Liver (tissue), 3 donors: Measurements from ENCODE around the gene UNC13D.

Experiments used
- EGR1 ChIP-seq, 2 donors: IDR thresholded peaks; 2 replicates each; pipeline ENCODE4 v1.6.1; 2016 to 2018; ENCODE audit warnings: antibody characterized with exemption in 2 of 2, low read depth in 2 of 2
- FOXA1 ChIP-seq: IDR thresholded peaks from 2 replicates; pipeline ENCODE4 v1.6.1; 2016; ENCODE audit warnings: antibody characterized with exemption
- GABPA ChIP-seq, 2 donors: IDR thresholded peaks in 1 of 2; conservative IDR thresholded peaks in 1 of 2; 2 replicates each; pipeline ENCODE4 v1.6.1; 2016; ENCODE audit warnings: antibody characterized with exemption in 2 of 2, mild to moderate bottlenecking in 1 of 2, moderate library complexity in 1 of 2
- JUND ChIP-seq, 2 donors: IDR thresholded peaks; 2 replicates each; pipeline ENCODE4 v1.6.1; 2016; ENCODE audit warnings: antibody characterized with exemption in 2 of 2
- RAD21 ChIP-seq, 2 donors: IDR thresholded peaks; 2 replicates each; pipeline ENCODE4 v1.6.1; 2016; ENCODE audit warnings: antibody characterized with exemption in 2 of 2, mild to moderate bottlenecking in 2 of 2
- SP1 ChIP-seq: IDR thresholded peaks from 2 replicates; pipeline ENCODE4 v1.6.1; 2018; ENCODE audit warnings: antibody characterized with exemption, mild to moderate bottlenecking
- TAF1 ChIP-seq: conservative IDR thresholded peaks from 2 replicates; pipeline ENCODE4 v1.6.1; 2016; ENCODE audit warnings: antibody characterized with exemption, mild to moderate bottlenecking
- YY1 ChIP-seq: IDR thresholded peaks from 2 replicates; pipeline ENCODE4 v1.6.1; 2016; ENCODE audit warnings: antibody characterized with exemption, mild to moderate bottlenecking
- TF ChIP-seq, protein P1 (sequence below): IDR thresholded peaks from 2 replicates; pipeline ENCODE4 v1.6.1; 2016; ENCODE audit warnings: antibody characterized with exemption, mild to moderate bottlenecking
- TF ChIP-seq, protein P2 (sequence below): fragments of 150-350 bp; IDR thresholded peaks from 2 replicates; pipeline ENCODE4 v1.5.1; 2017; ENCODE audit warnings: improper control_type of control experiment, low read depth, low read length; ENCODE audit not compliant: missing input control
- TF ChIP-seq, protein P3 (sequence below): IDR thresholded peaks from 2 replicates; pipeline ENCODE4 v1.6.1; 2016; ENCODE audit warnings: antibody characterized with exemption
- TF ChIP-seq, protein P4 (sequence below): IDR thresholded peaks from 2 replicates; pipeline ENCODE4 v1.6.1; 2016; ENCODE audit warnings: antibody characterized with exemption
- TF ChIP-seq, protein P5 (sequence below): IDR thresholded peaks from 2 replicates; pipeline ENCODE4 v1.6.1; 2016; ENCODE audit warnings: antibody characterized with exemption
- donor health status: healthy.
- donor health status: healthy.

DNA sequence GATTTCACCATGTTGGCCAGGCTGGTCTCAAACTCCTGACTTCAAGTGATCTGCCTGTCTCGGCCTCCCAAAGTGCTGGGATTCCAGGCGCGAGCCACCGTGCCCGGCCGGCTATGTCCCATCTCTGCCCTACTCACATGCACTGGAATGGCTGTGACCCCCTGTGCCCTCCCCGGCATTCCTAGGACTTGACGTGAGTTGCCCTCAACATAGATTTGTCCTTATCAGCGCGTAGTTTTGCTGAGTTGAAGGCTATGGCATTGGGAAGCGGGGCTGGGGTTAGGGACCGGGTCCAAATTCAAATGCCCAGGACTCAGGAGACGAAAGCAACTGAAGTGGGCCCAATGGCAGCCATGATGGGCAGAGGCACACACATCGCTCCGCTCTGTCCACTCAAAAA is 5.8 kb downstream of the UNC13D start:
- TF ChIP-seq, protein P1, sequence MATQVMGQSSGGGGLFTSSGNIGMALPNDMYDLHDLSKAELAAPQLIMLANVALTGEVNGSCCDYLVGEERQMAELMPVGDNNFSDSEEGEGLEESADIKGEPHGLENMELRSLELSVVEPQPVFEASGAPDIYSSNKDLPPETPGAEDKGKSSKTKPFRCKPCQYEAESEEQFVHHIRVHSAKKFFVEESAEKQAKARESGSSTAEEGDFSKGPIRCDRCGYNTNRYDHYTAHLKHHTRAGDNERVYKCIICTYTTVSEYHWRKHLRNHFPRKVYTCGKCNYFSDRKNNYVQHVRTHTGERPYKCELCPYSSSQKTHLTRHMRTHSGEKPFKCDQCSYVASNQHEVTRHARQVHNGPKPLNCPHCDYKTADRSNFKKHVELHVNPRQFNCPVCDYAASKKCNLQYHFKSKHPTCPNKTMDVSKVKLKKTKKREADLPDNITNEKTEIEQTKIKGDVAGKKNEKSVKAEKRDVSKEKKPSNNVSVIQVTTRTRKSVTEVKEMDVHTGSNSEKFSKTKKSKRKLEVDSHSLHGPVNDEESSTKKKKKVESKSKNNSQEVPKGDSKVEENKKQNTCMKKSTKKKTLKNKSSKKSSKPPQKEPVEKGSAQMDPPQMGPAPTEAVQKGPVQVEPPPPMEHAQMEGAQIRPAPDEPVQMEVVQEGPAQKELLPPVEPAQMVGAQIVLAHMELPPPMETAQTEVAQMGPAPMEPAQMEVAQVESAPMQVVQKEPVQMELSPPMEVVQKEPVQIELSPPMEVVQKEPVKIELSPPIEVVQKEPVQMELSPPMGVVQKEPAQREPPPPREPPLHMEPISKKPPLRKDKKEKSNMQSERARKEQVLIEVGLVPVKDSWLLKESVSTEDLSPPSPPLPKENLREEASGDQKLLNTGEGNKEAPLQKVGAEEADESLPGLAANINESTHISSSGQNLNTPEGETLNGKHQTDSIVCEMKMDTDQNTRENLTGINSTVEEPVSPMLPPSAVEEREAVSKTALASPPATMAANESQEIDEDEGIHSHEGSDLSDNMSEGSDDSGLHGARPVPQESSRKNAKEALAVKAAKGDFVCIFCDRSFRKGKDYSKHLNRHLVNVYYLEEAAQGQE = no peak
- TF ChIP-seq, protein P2, sequence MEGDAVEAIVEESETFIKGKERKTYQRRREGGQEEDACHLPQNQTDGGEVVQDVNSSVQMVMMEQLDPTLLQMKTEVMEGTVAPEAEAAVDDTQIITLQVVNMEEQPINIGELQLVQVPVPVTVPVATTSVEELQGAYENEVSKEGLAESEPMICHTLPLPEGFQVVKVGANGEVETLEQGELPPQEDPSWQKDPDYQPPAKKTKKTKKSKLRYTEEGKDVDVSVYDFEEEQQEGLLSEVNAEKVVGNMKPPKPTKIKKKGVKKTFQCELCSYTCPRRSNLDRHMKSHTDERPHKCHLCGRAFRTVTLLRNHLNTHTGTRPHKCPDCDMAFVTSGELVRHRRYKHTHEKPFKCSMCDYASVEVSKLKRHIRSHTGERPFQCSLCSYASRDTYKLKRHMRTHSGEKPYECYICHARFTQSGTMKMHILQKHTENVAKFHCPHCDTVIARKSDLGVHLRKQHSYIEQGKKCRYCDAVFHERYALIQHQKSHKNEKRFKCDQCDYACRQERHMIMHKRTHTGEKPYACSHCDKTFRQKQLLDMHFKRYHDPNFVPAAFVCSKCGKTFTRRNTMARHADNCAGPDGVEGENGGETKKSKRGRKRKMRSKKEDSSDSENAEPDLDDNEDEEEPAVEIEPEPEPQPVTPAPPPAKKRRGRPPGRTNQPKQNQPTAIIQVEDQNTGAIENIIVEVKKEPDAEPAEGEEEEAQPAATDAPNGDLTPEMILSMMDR = no peak
- no peak for TF ChIP-seq EGR1 (IDR thresholded peaks at IDR 0.05; ENCODE audit: low read depth in 2 of 2)
- TF ChIP-seq YY1 = no peak
- TF ChIP-seq, protein P3, sequence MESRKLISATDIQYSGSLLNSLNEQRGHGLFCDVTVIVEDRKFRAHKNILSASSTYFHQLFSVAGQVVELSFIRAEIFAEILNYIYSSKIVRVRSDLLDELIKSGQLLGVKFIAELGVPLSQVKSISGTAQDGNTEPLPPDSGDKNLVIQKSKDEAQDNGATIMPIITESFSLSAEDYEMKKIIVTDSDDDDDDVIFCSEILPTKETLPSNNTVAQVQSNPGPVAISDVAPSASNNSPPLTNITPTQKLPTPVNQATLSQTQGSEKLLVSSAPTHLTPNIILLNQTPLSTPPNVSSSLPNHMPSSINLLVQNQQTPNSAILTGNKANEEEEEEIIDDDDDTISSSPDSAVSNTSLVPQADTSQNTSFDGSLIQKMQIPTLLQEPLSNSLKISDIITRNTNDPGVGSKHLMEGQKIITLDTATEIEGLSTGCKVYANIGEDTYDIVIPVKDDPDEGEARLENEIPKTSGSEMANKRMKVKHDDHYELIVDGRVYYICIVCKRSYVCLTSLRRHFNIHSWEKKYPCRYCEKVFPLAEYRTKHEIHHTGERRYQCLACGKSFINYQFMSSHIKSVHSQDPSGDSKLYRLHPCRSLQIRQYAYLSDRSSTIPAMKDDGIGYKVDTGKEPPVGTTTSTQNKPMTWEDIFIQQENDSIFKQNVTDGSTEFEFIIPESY = no peak
- no peak for TF ChIP-seq TAF1
- TF ChIP-seq, protein P4, sequence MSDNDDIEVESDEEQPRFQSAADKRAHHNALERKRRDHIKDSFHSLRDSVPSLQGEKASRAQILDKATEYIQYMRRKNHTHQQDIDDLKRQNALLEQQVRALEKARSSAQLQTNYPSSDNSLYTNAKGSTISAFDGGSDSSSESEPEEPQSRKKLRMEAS = no peak
- TF ChIP-seq FOXA1 = no peak
- TF ChIP-seq SP1 = no peak
- TF ChIP-seq JUND (IDR thresholded peaks at IDR 0.05) = no peak
- TF ChIP-seq GABPA (IDR thresholded peaks at IDR 0.05 in 1 of 2, conservative IDR thresholded peaks at IDR 0.05 in 1 of 2) = no peak
- TF ChIP-seq, protein P5, sequence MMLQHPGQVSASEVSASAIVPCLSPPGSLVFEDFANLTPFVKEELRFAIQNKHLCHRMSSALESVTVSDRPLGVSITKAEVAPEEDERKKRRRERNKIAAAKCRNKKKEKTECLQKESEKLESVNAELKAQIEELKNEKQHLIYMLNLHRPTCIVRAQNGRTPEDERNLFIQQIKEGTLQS = no peak
- no peak for TF ChIP-seq RAD21 (IDR thresholded peaks at IDR 0.05)
